HG03442 (cell line): Measurements from ENCODE around the gene CCDC40.

Experiments used
- ATAC-seq: cut with Tn5 transposase; IDR thresholded peaks from one replicate; pipeline ENCODE4 v1.9.1; 2021; ENCODE audit warnings: mild to moderate bottlenecking, moderate library complexity; ENCODE audit not compliant: unreplicated experiment

The CCDC40 gene

DNA sequence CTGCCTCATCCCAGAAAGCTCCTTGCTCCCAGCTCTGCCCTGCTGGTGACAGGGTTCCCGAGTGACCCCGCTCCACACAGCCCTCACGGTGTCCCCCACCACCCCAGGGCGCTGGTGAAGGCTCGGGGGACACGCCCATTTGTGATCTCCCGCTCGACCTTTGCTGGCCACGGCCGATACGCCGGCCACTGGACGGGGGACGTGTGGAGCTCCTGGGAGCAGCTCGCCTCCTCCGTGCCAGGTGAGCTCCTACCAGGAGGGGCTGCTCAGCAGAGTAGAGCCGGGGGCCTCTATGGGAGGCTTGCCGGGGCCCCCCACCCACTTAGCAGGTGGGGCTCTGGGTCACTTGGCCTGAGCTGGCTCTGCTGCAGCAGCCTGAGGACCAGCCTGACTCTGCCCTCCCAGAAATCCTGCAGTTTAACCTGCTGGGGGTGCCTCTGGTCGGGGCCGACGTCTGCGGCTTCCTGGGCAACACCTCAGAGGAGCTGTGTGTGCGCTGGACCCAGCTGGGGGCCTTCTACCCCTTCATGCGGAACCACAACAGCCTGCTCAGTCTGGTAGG, 76.1 kb downstream of the CCDC40 start:
- ATAC-seq, result no peak

- ATAC-seq, result no peak
These were observed 76.6 kb downstream of the CCDC40 start for GRCh38 chr17:80113033-80113484.

GRCh38 chr17:80114758-80115157, 78.3 kb downstream of the CCDC40 start:
- no peak for ATAC-seq

GRCh38 chr17:80115159-80115558, 78.7 kb downstream of the CCDC40 start:
- ATAC-seq, result no peak

DNA sequence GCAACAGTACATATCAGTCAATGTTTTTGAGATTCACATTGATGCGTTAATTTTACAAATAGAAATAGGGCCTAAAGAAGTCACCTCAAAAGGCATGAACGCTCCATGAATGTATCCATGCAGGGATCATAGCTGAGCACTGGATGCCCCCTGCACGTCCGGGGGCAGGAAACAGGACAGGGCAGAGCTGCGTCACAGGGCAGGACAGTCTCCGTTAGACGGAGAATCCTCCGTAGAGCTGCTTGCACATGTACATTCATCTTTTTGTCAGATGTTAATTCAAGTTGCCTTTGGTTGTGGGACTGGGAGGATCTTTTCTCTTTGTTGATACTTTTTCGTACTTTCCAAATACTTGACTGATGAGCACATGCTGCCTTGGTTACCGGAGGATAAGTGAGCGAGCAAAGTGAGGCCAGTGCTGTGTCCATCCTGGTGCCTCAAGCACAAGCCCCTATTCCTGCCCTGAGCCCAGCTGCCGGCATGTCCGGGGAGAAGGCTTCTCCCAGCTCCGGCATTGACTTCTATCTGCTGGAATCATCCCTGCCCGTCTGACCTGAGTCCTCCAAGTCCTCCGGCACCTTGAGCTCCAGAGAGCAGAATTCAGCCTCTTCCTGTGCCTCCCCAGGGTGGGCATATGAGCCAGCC, 80.0 kb downstream of the CCDC40 start:
- ATAC-seq, result no peak

DNA sequence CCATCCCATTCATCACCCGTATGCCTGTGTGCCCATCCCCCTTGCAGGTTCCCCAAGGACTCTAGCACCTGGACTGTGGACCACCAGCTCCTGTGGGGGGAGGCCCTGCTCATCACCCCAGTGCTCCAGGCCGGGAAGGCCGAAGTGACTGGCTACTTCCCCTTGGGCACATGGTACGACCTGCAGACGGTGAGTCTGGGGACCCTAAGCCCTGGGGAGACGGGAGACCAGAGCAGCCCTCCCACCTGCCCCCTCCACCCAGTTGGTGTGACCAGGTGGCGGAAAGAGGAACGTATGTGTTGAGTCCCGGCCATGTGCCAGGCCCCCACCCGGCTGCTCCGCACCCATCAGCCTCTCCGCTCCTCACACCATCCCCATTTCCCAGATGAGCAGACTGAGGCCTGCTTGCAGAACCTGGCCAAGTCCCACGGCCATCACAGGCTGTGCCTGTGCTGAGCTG, 80.5 kb downstream of the CCDC40 start:
- no peak for ATAC-seq

GRCh38 chr17:80117491-80118401, 81.3 kb downstream of the CCDC40 start:
- no peak for ATAC-seq

DNA sequence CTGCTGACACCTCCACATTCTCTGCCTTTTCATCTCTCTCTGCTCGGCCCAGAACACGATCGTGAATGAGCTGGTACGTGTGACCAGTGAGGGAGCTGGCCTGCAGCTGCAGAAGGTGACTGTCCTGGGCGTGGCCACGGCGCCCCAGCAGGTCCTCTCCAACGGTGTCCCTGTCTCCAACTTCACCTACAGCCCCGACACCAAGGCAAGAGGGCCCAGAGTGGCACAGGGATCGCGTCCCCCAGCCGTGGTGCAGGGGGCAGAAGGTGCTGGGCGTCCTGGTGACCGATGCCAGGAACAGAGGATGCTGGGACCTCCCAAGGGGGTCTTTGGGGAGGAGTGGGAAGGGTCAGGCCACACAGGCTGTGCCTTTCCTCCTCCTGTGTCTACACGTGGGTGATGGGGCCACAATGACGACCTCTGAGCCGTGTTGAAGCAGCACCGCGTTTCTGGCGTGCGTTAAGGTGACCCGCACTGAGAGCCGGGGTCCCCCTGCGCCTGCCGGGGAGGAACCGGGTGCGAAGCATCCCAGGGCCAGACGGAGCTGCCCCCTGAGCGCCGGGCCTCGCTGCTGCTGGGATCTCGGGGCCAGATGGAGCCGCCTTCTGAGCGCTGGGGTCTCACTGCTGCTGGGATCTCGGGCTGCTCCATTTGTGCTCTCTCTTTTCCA, 82.3 kb downstream of the CCDC40 start:
- no peak for ATAC-seq

DNA sequence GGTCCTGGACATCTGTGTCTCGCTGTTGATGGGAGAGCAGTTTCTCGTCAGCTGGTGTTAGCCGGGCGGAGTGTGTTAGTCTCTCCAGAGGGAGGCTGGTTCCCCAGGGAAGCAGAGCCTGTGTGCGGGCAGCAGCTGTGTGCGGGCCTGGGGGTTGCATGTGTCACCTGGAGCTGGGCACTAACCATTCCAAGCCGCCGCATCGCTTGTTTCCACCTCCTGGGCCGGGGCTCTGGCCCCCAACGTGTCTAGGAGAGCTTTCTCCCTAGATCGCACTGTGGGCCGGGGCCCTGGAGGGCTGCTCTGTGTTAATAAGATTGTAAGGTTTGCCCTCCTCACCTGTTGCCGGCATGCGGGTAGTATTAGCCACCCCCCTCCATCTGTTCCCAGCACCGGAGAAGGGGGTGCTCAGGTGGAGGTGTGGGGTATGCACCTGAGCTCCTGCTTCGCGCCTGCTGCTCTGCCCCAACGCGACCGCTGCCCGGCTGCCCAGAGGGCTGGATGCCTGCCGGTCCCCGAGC, 82.9 kb downstream of the CCDC40 start:
- ATAC-seq, result no peak

DNA sequence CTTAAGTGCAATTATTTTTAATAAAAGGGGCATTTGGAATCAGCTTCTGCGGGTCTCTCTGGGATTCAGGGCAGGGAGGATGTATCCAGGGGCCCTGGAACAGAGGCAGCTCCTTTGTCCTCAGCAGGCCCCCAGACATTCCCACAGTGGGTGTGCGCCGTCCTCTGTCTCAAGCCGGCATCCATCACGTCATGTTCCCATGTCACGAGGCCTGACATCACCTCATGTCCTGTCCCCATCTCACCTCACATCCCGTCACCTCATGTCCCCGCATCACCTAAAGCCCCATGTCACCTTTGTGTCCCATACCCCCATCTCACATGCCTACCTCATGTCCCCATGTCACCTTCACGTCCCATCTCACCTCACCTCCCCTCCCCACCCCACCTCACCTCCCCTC, 83.4 kb downstream of the CCDC40 start:
- ATAC-seq, result no peak

GRCh38 chr17:80122026-80122575, 85.7 kb downstream of the CCDC40 start:
- ATAC-seq, result no peak

GRCh38 chr17:80122926-80123505, 86.6 kb downstream of the CCDC40 start:
- ATAC-seq, result no peak

- no peak for ATAC-seq
These were observed 87.3 kb downstream of the CCDC40 start for GRCh38 chr17:80123791-80124190.

DNA sequence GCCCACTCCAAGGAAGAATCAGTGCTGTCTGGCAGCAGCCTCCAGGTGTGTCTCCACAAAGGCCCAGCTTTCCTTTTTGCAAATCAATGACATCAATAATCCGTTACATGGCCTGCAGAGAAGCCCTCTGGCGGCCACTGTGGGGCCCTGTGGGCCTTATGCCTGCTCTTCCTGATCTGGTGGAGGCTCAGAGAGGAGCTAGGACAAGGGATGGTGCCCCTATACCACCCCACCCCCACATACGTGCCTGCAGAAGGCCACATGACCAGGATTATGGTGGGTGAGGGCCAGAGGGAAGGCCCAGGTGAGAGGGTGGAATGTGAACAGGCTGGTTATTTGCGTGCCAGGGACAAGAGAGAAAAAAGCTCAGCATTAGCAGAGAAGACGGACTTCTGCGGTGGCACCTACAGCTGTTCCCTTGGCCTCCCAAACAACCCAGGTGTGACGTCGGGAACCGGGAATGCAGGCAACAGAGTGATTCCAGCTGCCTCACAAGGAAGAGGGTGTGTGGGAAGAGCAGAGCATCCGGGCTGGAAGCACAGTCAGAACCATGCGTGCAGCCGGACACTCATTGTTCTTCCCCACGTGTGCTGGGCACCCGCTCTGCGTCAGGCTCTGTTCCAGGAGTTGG, 88.0 kb downstream of the CCDC40 start:
- ATAC-seq, result no peak

DNA sequence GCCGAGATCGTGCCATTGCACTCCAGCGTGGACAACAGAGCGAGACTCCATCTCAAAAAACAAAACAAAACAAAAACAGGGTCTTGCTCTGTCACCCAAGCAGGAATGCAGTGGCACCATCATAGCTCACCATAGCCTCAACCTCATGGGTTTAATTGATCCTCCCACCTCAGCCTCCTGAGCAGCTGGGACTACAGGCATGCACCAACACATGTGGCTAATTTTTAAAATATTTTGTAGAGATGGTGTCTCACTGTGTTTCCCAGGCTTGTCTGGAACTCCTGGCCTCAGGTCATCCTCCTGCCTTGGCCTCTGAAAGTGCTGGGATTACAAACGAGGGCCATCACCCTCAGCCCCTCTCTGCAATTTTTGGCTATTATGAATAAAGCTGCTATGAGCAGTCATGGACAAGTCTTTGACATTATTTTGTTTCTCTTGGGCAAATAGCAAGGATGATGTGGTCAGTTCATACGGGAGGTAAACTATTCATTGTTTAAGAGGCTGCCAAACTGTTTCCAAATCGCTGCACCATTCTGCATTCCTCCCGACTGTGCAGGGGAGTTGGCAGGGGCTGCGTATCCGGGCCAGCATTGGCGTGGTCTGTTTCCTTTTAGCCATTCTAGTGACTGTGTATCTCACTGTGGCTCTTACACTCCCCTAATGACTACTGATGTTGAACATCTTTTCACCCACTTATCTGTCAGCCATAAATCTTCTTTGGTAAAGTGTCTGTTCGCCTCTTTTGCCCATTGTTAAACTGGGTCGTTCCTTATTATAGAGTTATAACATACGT, 89.4 kb downstream of the CCDC40 start:
- ATAC-seq, result no peak

GRCh38 chr17:80126449-80126715, 89.9 kb downstream of the CCDC40 start:
- no peak for ATAC-seq

- ATAC-seq, result no peak
These were observed 92.6 kb downstream of the CCDC40 start for GRCh38 chr17:80129006-80129565.

GRCh38 chr17:80130992-80131391, 94.5 kb downstream of the CCDC40 start:
- ATAC-seq, result no peak
